Mesenchymal stem cell (in vitro differentiated cells and primary cell): ENCODE results near the gene MT3.

Experiments used
- DNase-seq: peaks from one replicate; pipeline ENCODE4 v3.0.0-alpha.2; 2013
- H2AFZ ChIP-seq: one replicate; pipeline ENCODE4 v1.6.1; 2013; ENCODE audit warnings: low read depth, mild to moderate bottlenecking, control low read depth, inconsistent platforms, low read length, moderate library complexity
- H2AK5ac ChIP-seq: 2 replicates; pipeline ENCODE4 v1.6.1; 2013; ENCODE audit warnings: low read length, moderate library complexity, mild to moderate bottlenecking, inconsistent platforms; ENCODE audit not compliant: severe bottlenecking
- H2BK120ac ChIP-seq: one replicate; pipeline ENCODE4 v1.6.1; 2013; ENCODE audit warnings: low read depth, mild to moderate bottlenecking, inconsistent platforms, low read length, moderate library complexity
- H2BK12ac ChIP-seq, 2 experiments: one replicate each; pipeline ENCODE4 v1.6.1; 2013; ENCODE audit warnings: inconsistent platforms in 2 of 2, low read length in 2 of 2, mild to moderate bottlenecking in 2 of 2, moderate library complexity in 2 of 2, control low read depth in 1 of 2
- H2BK15ac ChIP-seq: one replicate; pipeline ENCODE4 v1.6.1; 2013; ENCODE audit warnings: mild to moderate bottlenecking, low read depth, inconsistent platforms; ENCODE audit not compliant: poor library complexity, severe bottlenecking
- H2BK5ac ChIP-seq: 2 replicates; pipeline ENCODE4 v1.6.1; 2013; ENCODE audit warnings: low read depth, mild to moderate bottlenecking, low read length, control low read depth, inconsistent platforms; ENCODE audit not compliant: poor library complexity, severe bottlenecking
- H3K14ac ChIP-seq, 2 experiments: one replicate each; pipeline ENCODE4 v1.6.1; 2013; ENCODE audit warnings: inconsistent platforms in 2 of 2, low read length in 2 of 2, control low read depth in 1 of 2, mild to moderate bottlenecking in 1 of 2, moderate library complexity in 1 of 2
- H3K18ac ChIP-seq, 2 experiments: one replicate each; pipeline ENCODE4 v1.6.1; 2013; ENCODE audit warnings: inconsistent platforms in 2 of 2, low read length in 2 of 2, control low read depth in 1 of 2, low read depth in 1 of 2, mild to moderate bottlenecking in 1 of 2
- H3K23ac ChIP-seq, 2 experiments: one replicate each; pipeline ENCODE4 v1.6.1; 2013; ENCODE audit warnings: inconsistent platforms in 2 of 2, low read length in 2 of 2, mild to moderate bottlenecking in 2 of 2, moderate library complexity in 2 of 2, control low read depth in 1 of 2
- H3K27ac ChIP-seq: 2 replicates; pipeline ENCODE4 v1.5.1; 2013; ENCODE audit warnings: mild to moderate bottlenecking, moderate library complexity, low read length, control low read depth, inconsistent platforms; ENCODE audit not compliant: poor library complexity, severe bottlenecking
- H3K27me3 ChIP-seq, 2 experiments: 2 replicates each; pipeline versions ENCODE4 v1.6.1 to v1.7.0; 2013; ENCODE audit warnings: low read length in 2 of 2, mild to moderate bottlenecking in 2 of 2, moderate library complexity in 2 of 2, control low read depth in 1 of 2, inconsistent platforms in 1 of 2; ENCODE audit not compliant: control insufficient read depth in 1 of 2, insufficient read depth in 1 of 2
- H3K36me3 ChIP-seq, 2 experiments: 2 replicates each; pipeline versions ENCODE4 v1.6.1 to v1.7.0; 2013; ENCODE audit warnings: low read length in 2 of 2, control low read depth in 1 of 2, inconsistent platforms in 1 of 2, low read depth in 1 of 2, mild to moderate bottlenecking in 1 of 2; ENCODE audit not compliant: insufficient read depth in 2 of 2, control insufficient read depth in 1 of 2
- H3K4ac ChIP-seq, 2 experiments: one replicate each; pipeline ENCODE4 v1.6.1; 2013; ENCODE audit warnings: inconsistent platforms in 2 of 2, low read length in 2 of 2, mild to moderate bottlenecking in 2 of 2, moderate library complexity in 2 of 2, control low read depth in 1 of 2, low read depth in 1 of 2
- H3K4me1 ChIP-seq: 2 replicates; pipeline ENCODE4 v1.6.1; 2013; ENCODE audit warnings: low read depth, low read length, control low read depth; ENCODE audit not compliant: control insufficient read depth, insufficient read depth
- H3K4me2 ChIP-seq: 2 replicates; pipeline ENCODE4 v1.6.1; 2013; ENCODE audit warnings: low read length, mild to moderate bottlenecking, inconsistent platforms; ENCODE audit not compliant: poor library complexity, severe bottlenecking
- H3K4me3 ChIP-seq, 2 experiments: 2 replicates each; pipeline versions ENCODE4 v1.5.1 to v1.7.0; 2013; ENCODE audit warnings: low read length in 2 of 2, mild to moderate bottlenecking in 2 of 2, control low read depth in 1 of 2, low read depth in 1 of 2; ENCODE audit not compliant: insufficient read depth in 1 of 2
- H3K79me1 ChIP-seq: replicated peaks from 2 replicates; pipeline ENCODE4 v1.6.1; 2013; ENCODE audit warnings: mild to moderate bottlenecking, control low read depth, low read length, inconsistent platforms; ENCODE audit not compliant: poor library complexity, severe bottlenecking
- H3K9ac ChIP-seq: 2 replicates; pipeline ENCODE4 v1.7.0; 2013; ENCODE audit warnings: mild to moderate bottlenecking, low read length, moderate library complexity
- H3K9me3 ChIP-seq: 2 replicates; pipeline ENCODE4 v1.7.0; 2013; ENCODE audit warnings: mild to moderate bottlenecking, low read length; ENCODE audit not compliant: control insufficient read depth
- H4K8ac ChIP-seq: one replicate; pipeline ENCODE4 v1.6.1; 2013; ENCODE audit warnings: inconsistent platforms, mild to moderate bottlenecking, low read length, moderate library complexity
- H4K91ac ChIP-seq: one replicate; pipeline ENCODE4 v1.6.1; 2013; ENCODE audit warnings: mild to moderate bottlenecking, low read length, inconsistent platforms
- WGBS: methylation state at CpG from one replicate; pipeline ENCODE4 v1.1.7; 2013; ENCODE audit warnings: mixed read lengths; 5-methylcytosine and 5-hydroxymethylcytosine counted together

MT3 gene

DNA sequence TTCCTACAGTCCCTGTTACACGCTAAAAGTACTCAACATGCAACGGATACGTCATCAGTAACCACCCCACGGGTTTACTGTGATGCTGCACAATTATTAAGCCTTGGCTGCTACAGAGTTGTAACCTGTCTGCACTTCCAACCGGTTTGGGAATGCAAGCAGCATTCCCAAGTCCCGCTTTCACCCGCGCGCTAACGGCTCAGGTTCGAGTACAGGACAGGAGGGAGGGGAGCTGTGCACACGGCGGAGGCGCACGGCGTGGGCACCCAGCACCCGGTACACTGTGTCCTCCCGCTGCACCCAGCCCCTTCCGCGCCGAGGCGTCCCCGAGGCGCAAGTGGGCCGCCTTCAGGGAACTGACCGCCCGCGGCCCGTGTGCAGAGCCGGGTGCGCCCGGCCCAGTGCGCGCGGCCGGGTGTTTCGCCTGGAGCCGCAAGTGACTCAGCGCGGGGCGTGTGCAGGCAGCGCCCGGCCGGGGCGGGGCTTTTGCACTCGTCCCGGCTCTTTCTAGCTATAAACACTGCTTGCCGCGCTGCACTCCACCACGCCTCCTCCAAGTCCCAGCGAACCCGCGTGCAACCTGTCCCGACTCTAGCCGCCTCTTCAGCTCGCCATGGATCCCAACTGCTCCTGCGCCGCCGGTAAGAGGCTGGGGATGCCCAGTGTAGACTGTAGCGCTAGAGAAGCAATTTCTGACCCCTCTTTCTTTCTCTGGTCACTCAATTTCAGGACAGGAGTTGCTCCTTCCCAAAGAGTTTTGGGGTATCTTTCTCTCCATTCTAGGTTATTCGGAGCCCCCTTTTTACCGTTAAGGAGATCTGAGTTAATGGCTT is 18.9 kb downstream of the MT3 start, which contains the start of gene MT2A:
TSS of gene MT2A (plus strand) at position 542 of the 833 bp plus-strand sequence. CDS start at position 614, 72 bp downstream.
- Histone ChIP-seq H3K4me2 (peak within 1 kb of the TSS; percentile 79), H3K4me1 (peaks cover 34% of the 10 kb centered on the region), H3K23ac (peak within 1 kb of the TSS; percentile 2 to 75), H4K8ac (peak within 1 kb of the TSS; percentile 100), H2BK5ac (peak within 1 kb of the TSS; percentile 79), H3K9me3 (no peaks in the 10 kb centered on the region), H3K14ac (peak within 1 kb of the TSS in 1 of 2 experiments; percentile 98), H4K91ac (peak within 1 kb of the TSS; percentile 100), H2BK12ac (peak within 1 kb of the TSS; percentile 97 to 99), H2BK15ac (peak within 1 kb of the TSS; percentile 77), H3K36me3 (no peaks in the 10 kb centered on the region), H2AK5ac (peak within 1 kb of the TSS; percentile 34), H3K18ac (peak within 1 kb of the TSS; percentile 96 to 100), H2AFZ (peak within 1 kb of the TSS; percentile 46), H3K9ac (peak within 1 kb of the TSS; percentile 91), H3K4me3 (peak within 1 kb of the TSS; percentile 59 to 92), H3K27ac (peak within 1 kb of the TSS; percentile 99), H3K27me3 (no peaks in the 10 kb centered on the region), H3K79me1 (peaks cover 4% of the 10 kb centered on the region), H2BK120ac (peak within 1 kb of the TSS; percentile 88), H3K4ac (peak within 1 kb of the TSS; percentile 99 to 100)
- 5% methylated on average over 57 of the region's 62 CpGs for WGBS
- DNase-seq: peak; percentile 98

DNA sequence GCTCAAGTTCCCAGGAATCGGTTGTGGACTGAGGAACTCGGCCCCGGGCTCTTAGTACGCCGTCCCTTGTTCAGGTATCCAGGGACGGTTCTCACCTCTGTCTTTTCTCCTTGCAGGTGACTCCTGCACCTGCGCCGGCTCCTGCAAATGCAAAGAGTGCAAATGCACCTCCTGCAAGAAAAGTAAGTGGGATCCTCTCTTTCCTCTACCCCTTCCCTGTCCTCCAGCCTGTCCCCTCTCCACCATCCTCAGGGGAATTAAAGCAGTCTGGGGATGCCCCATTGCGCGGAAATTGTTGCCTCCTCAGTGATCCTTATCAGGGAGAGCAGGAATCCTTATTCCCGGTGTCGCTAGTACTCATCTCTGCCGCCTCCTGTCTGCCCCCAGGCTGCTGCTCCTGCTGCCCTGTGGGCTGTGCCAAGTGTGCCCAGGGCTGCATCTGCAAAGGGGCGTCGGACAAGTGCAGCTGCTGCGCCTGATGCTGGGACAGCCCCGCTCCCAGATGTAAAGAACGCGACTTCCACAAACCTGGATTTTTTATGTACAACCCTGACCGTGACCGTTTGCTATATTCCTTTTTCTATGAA is 19.6 kb downstream of the MT3 start:
- Histone ChIP-seq H2AFZ (no peak overlapping the region), H3K4me2 (peak overlapping the region; percentile 79), H3K4me3 (peak overlapping the region; percentile 59 to 92), H2BK15ac (peak overlapping the region; percentile 77), H3K9me3 (no peaks in the 10 kb centered on the region), H2BK5ac (no peak overlapping the region), H4K91ac (peak overlapping the region; percentile 81), H3K79me1 (peaks cover 4% of the 10 kb centered on the region), H3K27me3 (no peaks in the 10 kb centered on the region), H3K27ac (peak overlapping the region; percentile 94), H3K9ac (peak overlapping the region; percentile 91), H3K4ac (peak overlapping the region; percentile 24 to 46), H4K8ac (peak overlapping the region; percentile 52), H3K4me1 (peaks cover 34% of the 10 kb centered on the region), H3K36me3 (no peaks in the 10 kb centered on the region), H2AK5ac (no peak overlapping the region), H3K14ac (peak overlapping the region in 1 of 2 experiments; percentile 68), H3K23ac (no peak overlapping the region), H2BK120ac (no peak overlapping the region), H3K18ac (peak overlapping the region; percentile 54 to 85), H2BK12ac (peak overlapping the region in 1 of 2 experiments; percentile 45)
- 6% methylated on average over 21 of the region's 21 CpGs for WGBS
- peak; percentile 38 for DNase-seq

DNA sequence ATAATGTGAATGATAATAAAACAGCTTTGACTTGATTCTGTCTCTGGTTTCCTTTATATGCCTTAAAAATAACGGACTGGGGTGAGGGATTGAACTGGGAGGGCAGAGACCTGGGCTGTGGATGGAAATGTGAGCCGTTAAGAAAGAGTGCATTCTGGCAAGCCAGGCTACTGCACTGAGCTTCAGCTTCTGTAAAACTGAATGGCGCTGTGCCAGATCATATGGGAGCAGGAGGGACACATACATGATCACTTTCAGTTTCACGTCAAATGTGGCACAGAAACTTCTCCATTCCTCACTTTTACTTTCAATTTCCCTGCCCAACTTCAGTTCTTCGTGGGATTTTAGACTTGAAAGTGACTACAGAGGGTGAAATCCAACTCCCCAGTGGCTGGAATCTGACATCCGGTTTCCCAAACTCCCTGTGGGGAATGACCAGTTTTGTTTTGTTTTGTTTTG is 20.2 kb downstream of the MT3 start:
- Histone ChIP-seq H4K91ac (no peak overlapping the region), H3K27me3 (no peaks in the 10 kb centered on the region), H3K4me2 (peak overlapping the region; percentile 79), H4K8ac (peak overlapping the region; percentile 16), H3K79me1 (peaks cover 4% of the 10 kb centered on the region), H3K14ac (no peak overlapping the region), H3K9ac (peak overlapping the region; percentile 91), H2BK12ac (no peak overlapping the region), H3K23ac (no peak overlapping the region), H2AK5ac (no peak overlapping the region), H3K36me3 (no peaks in the 10 kb centered on the region), H2BK15ac (no peak overlapping the region), H2BK120ac (no peak overlapping the region), H2BK5ac (no peak overlapping the region), H3K9me3 (no peaks in the 10 kb centered on the region), H3K27ac (peak overlapping the region; percentile 94), H2AFZ (no peak overlapping the region), H3K4ac (peak overlapping the region in 1 of 2 experiments; percentile 90), H3K4me3 (peak overlapping the region in 1 of 2 experiments; percentile 92), H3K18ac (peak overlapping the region; percentile 84 to 88), H3K4me1 (peaks cover 34% of the 10 kb centered on the region)
- DNase-seq: peak; percentile 98
- WGBS: 0% methylated on average over 4 of the region's 6 CpGs
